Measurements from ENCODE around the gene EIF4EBP2.

The EIF4EBP2 gene

DNA sequence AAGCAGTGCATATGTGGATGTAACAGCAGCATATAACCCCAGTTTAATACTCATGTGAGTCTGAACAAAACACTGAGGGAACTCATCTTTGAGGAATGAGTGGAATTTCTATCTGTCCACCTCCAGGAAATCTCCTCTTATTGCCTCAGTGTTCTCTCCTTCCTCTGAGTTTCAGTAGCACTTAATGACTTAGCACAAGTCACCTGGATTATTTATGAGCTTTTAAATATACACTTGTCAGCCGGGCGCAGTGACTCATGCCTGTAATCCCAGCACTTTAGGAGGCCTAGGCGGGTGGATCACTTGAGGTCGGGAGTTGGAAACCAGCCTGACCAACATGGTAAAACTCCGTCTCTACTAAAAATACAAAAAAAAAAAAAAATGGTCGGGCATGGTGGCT is 25.8 kb upstream of the EIF4EBP2 start:
- TF ChIP-seq, protein P1, sequence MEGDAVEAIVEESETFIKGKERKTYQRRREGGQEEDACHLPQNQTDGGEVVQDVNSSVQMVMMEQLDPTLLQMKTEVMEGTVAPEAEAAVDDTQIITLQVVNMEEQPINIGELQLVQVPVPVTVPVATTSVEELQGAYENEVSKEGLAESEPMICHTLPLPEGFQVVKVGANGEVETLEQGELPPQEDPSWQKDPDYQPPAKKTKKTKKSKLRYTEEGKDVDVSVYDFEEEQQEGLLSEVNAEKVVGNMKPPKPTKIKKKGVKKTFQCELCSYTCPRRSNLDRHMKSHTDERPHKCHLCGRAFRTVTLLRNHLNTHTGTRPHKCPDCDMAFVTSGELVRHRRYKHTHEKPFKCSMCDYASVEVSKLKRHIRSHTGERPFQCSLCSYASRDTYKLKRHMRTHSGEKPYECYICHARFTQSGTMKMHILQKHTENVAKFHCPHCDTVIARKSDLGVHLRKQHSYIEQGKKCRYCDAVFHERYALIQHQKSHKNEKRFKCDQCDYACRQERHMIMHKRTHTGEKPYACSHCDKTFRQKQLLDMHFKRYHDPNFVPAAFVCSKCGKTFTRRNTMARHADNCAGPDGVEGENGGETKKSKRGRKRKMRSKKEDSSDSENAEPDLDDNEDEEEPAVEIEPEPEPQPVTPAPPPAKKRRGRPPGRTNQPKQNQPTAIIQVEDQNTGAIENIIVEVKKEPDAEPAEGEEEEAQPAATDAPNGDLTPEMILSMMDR (IDR thresholded peaks at IDR 0.05; ENCODE audit: borderline replicate concordance, insufficient read depth, low read depth, low read length), result no peak
- H3K4me3 ChIP-seq (ENCODE audit: low read depth, low read length), result no peak overlapping the region

DNA sequence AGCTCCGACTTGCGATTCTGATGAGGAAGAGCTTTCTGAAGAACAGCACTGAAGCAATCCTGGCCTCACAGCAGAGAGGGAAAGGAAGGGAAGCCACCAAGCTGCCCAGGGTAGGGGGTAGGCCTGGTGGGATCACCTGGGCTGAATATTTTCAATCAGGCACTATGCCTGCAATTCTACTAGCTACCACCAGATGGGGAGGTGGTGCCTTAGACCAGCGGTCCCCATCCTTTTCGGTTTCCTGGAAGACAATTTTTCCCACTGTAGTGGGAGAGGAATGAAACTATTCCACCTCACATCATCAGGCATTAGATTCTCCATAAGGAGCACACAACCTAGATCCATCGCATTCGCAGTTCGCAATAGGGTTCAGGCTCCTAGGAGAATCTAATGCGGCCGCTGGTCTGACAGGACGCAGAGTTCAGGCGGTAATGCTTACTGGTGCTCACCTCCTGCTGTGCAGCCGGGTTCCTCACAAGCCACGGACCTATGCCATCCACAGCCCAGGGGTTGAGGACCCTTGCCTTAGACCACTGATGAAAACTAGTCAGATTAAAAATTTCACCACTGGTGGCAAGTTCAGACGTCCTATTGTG is 24.3 kb upstream of the EIF4EBP2 start:
- no peak overlapping the region for H3K4me3 ChIP-seq (ENCODE audit: low read depth, low read length)
- TF ChIP-seq, protein P1 (IDR thresholded peaks at IDR 0.05; ENCODE audit: borderline replicate concordance, insufficient read depth, low read depth, low read length), result peak; percentile 89

DNA sequence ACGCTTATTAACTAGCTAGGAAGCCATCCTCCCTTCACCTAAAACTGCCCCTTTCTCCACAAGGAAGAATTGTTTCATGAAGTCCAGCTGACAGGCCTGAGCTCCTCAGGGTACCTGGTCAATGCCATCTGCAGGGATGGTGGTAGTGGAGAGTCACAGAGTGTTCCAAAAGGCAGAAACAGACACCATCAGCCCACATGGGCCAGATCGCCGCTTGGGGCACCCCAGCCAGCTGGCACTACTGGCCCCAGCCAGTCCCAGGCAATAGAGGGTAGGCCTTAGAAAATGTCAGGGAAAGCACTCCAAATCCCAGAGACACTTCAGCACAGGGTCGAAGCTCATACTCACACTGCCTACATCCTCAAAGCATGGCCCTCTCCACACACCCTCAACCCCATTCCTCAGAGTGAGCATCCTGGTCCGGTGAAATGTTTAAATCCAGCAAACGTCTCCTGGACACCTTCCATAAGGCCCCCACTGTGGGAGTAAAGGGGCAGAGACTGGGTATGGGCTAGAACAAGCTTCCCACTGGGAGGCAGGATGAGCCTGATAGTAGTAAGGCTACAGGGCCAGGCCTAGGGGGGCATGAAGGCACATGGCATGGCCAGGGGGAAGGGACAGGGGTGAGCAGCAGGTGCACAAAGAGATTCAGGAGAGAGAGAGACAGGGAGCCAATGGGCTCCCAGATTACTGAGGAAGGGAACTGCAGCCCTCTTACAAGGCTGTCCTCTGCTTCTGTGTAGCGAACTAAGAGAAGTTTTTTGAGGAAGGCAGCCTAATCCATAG is 23.4 kb upstream of the EIF4EBP2 start:
- no peak overlapping the region for H3K4me3 ChIP-seq (ENCODE audit: low read depth, low read length)
- TF ChIP-seq, protein P1 (IDR thresholded peaks at IDR 0.05; ENCODE audit: borderline replicate concordance, insufficient read depth, low read depth, low read length), result no peak

DNA sequence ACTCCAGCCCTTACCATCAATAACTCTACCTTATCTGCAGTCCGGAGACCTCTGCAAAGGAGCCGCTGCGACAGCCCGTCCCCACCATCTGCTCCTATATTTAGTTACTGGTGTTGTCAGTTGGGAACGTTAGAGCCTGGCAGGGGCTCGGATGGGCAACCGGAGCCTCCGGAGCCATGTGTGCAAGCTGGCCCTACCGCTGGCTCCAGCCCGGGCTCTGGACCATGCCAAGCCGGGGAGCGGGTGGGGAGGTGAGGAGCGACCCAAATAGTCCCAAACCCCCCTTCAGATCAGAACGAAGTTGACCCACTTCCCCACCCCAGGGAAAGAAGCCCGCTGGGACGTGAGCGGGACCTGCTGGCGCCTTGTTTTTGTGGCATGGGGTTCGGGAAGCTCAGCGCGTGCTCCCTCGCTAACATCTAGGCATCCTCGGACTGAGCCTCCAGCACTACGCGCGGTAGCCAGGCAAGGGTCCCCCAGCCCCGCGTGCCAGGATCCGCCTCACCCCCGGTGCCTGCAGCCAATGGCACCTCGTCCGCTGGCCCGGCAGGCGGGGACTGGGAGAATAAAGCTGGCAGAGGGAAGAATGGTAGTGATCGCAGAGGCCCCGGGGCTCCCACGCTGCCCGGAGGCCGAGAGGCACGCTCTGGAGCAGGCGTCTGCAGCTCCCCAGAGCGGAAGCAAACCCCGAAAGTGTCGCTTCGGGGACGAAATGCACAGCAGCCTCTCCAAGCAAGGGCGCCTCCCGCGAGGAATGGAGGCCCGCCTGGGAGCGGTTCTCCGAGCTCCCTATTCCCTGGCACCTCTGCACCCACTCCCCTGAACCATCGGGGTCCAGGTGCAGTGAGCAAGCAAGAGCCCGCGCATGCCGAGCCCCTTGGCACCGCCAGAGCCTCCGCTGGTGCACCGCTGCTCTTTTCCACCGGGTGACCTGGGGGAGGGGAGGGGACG is 22.2 kb upstream of the EIF4EBP2 start:
- peak overlapping the region; percentile 95 for H3K4me3 ChIP-seq (ENCODE audit: low read depth, low read length)
- TF ChIP-seq, protein P1 (IDR thresholded peaks at IDR 0.05; ENCODE audit: borderline replicate concordance, insufficient read depth, low read depth, low read length), result no peak

DNA sequence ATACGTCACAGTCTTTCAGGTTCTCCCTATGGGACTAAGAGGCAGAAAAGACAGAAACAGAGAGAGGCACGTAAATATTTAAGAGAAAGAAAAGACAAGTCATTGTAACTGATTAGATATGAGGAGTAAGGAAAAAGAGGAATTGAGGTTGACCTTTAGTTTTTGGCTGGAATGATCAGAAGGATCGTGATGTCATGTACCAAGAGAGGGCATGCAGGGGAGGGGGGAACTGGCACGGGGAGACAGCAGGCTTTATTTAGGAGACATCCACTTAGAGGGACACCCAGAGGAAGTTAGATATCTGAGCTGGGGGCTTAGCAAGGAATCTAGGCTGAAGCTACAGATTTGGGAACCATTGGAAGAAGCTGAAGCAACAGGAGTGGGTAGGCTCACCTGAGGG is 12.3 kb upstream of the EIF4EBP2 start:
- no peak overlapping the region for H3K4me3 ChIP-seq (ENCODE audit: low read depth, low read length)

DNA sequence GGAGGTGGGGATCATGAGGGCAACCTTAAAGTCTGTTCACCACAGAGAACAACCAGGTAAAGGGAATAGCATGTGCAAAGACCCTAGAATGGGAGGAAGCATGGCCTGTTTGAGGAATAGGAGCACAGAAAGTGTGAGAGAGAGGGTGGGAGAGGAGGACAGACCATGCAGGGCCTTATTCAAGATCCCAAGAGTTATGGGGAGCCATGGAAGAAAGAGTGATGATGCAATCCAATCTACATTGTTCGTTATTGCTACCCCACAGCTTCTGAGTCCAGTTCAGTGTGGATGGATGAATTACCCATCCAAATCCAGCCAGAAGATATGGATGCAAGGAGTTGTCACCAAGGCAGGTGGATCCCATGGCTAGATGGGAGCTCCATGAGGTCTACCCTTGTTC is 7.8 kb upstream of the EIF4EBP2 start:
- H3K4me3 ChIP-seq (ENCODE audit: low read depth, low read length), result no peak overlapping the region
- TF ChIP-seq, protein P1 (IDR thresholded peaks at IDR 0.05; ENCODE audit: borderline replicate concordance, insufficient read depth, low read depth, low read length), result no peak

More for the DNA sequence above, 12.3 kb upstream of the EIF4EBP2 start:
- TF ChIP-seq, protein P1 (IDR thresholded peaks at IDR 0.05; ENCODE audit: borderline replicate concordance, insufficient read depth, low read depth, low read length), result no peak
